HG03139 (cell line): ENCODE data around the gene SLC2A10.
A peak's percentile ranks its signal among the peaks of the same experiment; 100 is the strongest.

Source experiments
- ATAC-seq: cut with Tn5 transposase; IDR thresholded peaks from one replicate; pipeline ENCODE4 v1.9.1; 2021; ENCODE audit not compliant: unreplicated experiment

Gene SLC2A10

DNA sequence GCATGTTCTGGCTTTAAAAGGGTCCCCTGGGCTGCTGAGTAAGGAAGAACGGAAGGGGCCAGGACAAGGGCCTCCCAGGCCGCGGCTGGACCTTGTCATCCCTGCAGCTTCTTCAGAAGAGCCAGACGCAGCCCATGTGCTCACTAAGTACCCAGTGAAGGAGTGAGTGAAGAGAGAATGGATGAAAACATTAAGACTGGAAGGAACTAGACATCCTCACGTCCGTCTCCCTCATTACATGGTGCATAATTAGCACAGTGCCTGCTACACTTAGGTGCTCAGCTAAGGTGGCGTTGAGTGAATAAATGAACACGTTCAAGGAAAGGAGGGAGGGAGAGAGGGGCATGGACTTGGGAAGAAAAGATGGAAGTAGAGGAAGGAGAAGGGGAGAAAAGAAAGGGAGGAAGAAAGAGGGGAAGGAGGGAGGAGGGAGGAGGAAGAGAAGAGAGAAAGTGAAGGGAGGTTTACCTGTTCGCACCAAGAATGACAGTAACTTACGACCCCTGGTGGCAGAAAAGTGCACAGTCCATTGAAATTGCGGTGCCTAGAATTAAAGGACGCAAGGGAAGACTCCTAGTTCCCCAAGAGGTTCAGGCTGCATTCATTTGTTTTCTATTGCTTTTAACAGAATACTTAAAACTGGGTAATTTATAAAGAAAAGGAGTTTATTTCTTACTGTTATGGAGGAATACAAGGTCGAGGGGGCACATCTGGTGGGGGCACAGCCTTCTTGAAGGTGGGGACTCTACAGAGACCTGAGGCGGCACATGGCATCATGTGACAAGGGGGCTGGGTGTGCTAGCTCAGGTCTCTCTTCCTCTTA is 28.2 kb upstream of the SLC2A10 start:
- no peak for ATAC-seq

DNA sequence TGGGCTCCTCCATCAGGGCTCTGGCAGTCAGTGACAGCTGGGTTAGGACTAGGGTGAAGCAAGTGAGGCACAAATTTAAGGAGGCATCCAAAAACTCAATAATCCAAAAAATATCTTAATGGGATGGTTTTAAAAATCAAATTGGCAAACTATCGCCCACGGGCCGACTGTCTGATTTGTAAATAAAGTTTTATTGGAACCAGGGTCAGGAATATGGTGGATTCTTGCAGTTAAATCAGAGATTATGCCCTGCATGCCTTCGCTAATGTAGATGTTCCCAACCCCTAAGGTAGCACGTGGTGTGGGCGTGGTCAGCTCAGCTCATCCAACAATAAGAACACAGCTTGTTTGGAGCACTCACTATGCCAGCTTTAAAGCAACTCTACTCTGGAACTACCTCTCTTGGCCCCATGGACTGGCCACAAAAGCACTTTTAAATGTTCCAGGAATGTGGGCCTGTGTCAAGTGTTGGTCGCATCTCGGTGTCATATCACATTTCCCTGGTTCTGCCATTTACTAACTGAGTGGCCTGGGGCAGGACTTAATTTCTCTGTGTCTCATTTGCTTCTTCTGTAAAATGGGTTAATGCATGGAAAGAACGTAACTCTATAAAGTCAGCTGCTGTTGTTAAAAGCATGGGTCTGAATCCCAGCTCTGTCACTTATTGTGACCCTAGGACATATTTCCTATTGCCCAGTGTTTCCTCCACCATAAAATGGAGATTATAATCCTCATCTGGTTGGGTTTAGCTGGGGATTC is 27.2 kb upstream of the SLC2A10 start:
- ATAC-seq = no peak

DNA sequence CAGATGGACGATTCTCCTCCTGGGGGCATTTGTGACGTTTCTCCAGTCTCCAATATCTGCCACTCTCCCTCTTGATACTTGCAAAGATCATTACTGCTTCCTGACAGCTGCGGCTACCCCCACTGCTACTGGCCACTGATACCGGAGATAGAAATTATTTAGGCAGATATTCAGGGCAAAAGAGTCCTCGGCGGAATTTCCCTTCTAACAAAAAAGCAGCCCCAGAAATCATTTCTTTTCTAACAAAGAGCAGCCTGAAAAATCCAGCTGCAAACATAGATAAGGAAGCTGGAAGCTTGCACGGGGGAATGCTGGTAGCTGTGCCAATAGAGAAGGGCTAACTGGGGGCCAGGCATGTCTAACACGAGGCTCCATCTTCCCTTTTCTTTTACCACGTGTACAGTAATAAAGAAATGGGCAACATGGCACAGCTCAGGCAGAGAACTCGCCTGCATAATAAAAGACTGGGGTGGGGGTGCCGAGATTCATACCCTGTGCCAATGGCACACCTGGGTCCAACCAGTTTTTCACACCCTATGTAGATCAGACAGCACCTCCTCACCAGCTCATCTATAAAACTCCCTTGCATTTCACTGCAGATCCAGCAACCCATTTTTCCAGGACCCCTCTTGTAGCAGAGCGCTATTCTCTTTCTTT is 26.3 kb upstream of the SLC2A10 start:
- ATAC-seq = no peak

DNA sequence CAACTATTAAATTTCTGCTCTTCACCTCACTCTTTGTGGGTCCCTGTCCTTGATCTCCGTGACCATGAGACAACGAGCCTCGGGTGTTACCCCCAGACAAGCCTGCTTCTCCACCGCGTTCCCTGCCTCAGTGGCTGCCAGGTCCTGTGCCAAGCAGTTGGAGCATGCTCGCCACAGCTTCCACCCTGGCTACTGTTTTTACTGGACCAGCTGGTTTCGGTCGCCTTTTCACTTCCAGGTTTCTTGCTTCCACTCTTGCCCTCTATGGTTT is 25.8 kb upstream of the SLC2A10 start:
- ATAC-seq = no peak

DNA sequence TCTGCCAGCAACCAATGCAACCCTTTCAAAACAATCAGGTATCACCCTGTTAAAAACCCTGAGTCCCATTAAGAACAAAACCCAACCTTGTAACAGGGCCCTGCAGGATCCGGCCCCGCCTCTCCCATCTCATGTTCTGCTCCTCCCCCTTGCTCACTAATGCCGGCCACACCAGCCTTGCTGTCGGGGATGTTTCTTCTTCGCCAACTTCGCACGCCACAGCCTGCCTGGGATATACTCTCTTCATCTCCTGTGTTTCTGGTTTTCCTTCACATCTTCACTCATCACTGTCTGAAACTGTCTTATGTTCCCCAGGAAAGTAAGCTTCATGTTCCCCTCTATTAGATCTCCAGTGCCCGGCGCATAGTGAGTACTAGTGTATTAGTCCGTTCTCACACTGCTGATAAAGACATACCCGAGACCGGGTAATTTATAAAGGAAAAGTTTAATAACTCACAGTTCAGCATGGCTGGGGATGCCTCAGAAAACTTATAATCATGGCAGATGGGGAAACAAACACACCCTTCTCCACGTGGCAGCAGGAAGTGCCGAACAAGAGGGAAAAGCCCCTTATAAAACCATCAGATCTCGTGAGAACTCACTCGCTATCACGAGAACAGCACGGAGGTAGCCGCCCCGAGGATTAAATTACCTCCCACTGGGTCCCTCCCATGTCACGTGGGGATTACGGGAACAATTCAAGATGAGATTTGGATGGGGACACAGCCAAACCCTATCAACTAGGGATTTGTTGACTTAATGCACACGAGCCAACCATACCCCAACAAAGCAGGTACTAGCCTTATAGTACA is 25.3 kb upstream of the SLC2A10 start:
- no peak for ATAC-seq

DNA sequence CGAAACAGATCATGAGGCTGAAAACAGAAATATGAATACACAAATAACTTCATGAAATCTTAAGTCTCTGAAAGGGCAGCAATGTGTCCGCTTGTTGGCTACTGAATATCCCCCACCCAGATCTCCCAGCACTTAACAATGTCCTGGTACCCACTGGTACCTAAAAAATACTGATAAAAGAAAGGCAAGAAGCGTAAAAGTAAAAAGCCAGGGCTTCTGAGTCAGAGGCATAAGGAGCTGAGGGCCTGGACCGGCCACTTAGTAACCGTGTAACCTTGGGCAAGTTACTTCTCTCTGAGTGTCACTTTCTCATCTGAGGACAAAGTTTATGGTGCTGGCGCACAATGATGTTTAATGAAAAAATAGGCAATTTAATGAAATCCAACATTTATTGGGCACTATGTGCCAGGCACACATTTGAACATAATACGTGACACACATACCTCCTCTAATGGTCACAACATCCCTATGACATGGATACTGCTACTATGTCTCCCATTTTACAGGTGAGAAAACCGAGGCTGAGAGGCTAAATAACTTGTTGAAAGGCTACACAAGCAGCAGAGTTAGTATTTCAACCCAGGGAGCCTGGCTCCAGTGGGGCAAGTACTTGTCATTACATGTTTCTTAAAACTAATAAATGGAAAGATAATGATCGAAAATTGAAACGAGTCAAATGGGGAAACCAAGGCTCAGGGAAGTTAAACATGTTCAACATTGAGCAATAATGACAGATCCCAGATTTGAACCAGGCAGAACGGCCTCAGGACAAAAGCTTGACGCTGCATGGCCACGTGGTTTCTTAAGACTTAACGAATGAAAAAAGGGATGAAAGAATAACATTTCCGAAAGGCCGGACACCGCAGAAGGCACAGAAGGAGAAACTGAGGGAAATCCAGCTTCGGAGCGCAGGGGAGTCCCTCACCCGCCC is 21.0 kb upstream of the SLC2A10 start:
- ATAC-seq = no peak

DNA sequence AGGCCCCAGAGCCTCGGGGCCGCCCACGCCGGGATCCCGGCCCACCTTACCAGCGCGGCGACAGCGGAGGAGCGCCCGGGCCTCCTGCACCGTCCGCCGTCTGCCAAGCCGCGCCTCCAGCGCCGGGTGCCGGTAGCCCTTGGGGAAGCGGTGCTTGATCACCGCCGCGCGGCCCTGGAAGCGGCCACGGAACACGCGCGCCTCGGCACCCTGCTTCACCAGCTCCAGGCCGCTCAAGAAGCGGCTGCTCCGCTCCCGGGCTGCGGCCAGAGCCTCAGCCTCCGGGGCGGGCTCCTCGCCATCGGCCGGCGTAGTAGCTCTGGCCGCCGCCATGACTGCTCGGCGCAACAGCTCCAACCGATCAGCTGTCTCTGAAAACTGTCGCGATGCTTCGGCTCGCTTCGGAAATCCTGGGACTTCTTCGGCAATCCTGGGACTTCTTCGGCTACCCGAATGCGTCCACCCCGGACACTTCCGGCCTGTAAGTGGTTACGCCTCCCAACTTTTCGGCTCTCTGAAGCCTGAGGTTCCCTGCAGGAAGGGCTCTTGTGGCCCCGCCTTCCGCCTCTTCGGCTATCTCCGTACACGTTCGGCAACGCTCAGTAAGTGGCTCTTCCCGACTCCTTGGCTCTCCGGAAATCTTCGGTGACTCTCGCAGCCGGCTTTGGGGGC is 20.2 kb upstream of the SLC2A10 start, which contains the start of gene TP53RK:
Gene TP53RK, minus strand, starts transcription at position 363 of the 672 bp plus-strand sequence. Its CDS starts 30 bp downstream, at position 333.
- peak; percentile 90 for ATAC-seq

DNA sequence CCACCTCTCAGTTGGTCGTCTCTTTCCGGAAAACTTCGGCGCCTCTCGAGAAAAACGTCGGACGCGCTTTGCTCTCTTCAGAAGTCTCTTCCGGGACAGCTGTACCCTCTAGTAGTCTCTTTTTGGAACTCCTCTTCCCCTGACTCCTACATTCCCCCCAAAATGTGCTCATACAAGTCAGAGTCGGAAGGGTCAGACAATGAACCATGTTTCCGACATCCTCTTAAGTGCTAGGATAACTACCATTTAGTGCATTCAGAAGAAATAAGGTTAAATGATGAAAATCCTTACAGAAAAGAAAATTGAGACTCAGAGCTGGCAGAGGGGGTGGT is 19.7 kb upstream of the SLC2A10 start:
- no peak for ATAC-seq

DNA sequence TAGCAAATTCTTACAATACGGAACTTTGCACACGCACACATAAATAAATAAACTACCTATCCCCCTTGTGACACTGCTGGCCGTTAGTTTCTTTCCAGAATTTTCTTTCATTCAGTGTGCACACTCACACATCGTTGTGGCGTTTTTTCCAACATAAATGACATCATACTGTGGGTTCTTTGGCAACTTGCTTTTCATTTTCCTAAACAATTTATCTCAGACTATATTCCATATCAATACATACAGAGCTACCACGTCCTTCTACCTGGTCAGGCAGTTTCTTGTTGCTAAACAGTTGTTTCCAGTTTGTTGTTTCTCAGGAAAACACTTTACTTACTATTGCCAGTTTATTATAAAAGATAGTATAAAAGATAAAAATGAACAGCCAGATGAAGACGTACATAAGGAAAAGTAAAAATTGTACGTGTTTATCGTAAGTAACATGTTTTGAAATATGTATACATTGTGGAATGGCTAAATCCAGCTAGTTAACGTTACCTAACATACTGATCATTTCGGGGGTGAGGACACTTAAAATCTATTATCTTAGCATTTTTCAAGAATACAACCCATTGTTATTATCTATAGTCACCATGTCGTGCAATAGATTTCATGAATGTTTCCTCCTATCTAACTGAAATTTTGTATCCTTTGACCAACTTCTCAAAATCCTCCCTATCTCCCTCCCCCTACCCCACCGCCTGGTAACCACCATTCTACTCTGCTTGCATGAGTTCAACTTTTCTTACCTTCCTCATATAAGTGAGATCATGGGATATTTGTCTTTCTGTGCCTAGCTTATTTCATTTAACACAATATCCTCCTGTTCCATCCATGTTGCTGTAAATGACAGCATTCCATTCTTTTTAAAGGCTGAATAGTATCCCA is 19.0 kb upstream of the SLC2A10 start:
- no peak for ATAC-seq

DNA sequence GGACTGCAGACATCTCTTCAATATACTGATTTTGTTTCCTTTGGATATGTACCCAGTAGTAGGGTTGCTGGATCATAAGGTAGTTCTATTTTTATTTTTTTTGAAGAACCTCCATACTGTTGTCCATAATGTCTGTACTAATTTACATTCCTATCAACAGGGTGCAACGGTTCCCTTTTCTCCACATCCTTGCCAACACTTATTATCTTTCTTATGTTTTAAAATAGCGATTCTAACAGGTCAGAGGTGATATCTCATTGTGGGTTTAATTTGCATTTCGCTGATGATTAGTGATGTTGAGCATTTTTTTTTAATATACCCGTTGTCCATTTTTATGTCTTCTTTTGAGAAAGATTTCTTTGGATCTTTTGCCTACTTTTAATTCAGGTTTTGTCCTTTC is 18.3 kb upstream of the SLC2A10 start:
- ATAC-seq = no peak

DNA sequence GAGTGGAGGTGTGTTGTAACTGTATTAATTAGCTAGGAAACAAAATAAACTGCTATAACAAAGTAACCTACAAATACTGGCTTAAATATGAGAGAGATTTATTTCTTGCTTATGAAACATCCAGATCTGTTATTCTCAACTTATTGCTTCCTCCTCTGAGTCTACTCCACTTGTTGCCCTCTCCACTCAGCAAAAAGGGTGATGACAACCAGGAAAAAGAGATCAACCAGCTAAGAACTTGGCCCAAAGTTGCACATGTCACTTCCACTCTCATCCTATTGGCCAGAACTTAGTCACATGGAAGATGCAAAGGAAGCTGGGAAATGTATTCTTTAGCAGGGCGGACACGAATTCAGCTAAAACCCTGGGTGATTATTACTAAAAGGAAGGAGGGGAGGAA is 15.0 kb upstream of the SLC2A10 start:
- ATAC-seq = no peak

DNA sequence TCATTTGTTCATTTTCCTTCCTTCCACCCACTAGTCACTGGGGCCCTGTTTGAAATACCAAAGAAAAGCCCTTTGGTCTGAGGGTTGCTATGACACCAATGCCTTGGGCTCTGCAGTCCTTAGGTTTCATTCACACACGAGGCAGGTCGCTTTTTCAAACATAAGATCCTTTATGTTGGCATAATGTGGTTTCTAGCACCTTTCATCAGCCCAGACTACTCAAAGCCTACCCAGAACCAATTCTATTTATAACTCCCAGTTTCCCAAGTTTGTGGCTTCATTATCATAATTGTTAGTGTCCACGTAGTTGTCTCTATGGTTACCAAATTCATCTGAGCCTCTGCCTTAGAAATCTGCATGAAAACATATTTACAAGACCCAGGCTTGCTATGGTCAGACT is 13.6 kb upstream of the SLC2A10 start:
- no peak for ATAC-seq

DNA sequence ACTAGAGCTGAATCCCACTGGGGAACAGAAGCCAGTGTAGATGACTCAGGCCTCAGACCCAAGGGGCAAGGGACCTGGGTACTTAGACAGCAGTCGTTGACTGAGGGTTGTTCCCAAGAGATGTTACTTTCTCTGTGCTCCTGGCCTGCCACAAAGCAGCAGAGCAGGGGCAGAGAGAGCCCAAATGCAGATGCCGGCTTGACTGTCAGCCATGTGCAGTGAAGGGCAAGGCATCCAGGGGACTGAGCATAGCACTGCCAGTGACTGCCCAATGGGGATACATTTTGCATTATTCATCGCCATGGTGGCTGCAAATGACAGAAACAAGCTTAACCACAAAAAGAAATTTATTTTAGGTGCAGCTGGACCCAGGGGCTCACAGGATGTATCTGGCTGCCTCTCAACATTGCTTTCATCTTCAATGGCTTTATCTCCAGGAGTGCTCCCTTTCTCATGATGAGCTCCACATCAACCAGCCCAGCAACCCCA is 12.6 kb upstream of the SLC2A10 start:
- ATAC-seq = no peak

DNA sequence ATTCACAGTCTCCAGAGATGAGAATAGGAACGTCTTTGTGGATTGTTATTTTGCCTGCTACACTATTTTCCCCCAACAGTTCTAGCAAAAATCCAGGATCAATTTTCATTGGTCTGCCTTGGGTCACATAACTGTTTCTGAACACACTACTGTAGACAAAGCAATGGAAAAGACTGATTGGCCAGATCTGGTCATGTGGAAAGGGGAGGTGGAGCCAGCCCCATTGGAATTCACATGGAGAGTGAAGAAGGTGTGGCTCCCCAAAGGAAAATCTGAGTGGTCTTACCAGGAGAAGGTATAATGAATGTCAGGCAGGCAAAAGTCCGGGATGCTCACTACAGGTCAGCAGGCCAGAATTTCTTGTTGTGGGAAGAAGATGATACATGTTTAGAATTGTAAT is 10.7 kb upstream of the SLC2A10 start:
- ATAC-seq = no peak

DNA sequence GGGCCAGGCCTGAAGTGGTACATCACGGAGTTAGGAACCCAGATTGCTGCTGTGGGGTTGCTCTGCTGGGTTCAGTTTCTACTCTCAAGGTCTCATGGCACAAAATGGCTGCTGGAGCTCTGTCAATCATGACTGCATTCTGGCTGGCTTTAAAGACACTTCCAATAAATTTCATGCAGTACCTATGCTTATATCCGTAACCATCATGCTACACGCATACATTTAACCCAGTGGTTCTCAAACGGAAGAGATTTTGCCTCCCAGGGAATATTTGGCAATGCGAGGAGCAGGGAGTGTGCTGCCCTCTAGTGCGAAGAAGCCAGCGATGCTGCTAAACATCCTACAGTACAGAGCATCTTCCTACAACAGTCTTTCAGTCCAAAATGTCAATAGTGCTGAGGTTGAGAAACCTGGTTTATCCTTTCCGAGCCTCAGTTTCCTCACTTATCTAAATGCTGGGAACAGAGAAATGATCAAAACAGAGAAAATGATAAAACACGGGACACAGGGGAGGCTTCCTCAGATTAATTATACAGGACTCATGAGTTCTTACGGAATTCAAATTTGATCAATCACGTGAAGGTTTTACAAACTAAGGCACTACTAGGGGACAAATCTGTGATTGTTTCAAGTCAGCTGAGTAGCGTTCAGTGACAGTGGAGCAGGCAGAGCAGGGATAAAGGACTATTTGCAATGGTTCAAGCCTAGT is 9.6 kb upstream of the SLC2A10 start:
- no peak for ATAC-seq

DNA sequence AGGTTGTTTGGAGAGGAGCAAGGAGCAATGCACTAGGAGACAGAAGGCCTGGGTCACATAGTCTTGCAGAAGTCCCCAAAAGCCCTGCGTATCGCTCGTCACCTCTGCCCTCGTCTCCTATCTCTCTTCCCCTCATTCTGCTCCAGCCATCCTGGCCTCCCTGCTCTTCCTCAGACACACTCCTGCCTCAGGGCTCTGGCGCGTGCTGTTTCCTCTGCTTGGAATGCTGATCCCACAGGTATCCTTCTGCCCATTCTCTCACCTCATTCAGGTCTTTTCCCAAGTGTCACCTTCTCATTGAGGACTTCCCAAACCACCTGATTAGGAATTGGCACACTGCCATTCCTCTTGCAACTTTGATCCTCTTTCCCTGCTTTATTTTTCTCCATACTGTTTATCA is 9.0 kb upstream of the SLC2A10 start:
- ATAC-seq = no peak

DNA sequence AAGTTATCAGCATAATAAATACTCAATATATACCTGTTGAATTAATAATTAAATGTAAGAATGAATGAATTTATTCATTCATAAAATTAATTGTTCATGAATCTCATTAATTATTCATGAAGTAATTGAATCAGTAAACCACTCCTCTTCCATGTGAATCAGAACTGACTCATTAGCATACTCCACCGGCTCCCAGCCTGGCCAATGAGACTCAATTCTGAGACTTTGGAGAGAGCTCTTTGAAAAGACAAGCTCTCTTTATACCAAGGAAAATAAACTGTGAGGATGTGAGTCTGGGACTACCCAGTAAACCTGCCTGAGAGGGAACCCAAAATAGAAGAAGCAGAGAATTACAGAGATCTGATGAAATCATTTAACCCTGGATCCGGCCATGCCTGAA is 8.4 kb upstream of the SLC2A10 start:
- ATAC-seq = no peak

DNA sequence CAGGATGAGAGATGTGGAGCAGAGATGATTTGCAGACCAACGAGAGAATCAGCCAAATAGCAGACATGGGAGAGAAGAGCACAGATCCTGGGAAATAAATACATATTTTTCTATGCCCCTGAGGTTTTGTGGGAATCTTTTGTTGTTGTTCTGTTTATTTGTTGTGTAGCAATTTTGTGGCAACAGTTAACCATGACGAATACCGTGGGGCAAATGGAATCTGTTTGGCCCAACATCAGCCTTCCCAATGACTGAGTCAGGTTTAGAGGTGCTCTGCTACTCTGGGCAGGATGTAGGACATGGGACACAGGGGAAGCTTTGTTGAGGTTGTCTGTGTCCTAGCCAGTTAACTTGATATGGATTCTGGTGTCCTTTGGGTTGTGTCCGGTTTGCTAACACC is 7.9 kb upstream of the SLC2A10 start:
- ATAC-seq = no peak
